NB4 (cell line): ENCODE results near the gene KRT14.

Experiments used
- DNase-seq: peaks from one replicate; pipeline ENCODE4 v3.0.0; 2010; ENCODE audit warnings: low read depth
- H3K4me3 ChIP-seq: one replicate; pipeline ENCODE4 v1.5.1; 2011; ENCODE audit warnings: mild to moderate bottlenecking, low read depth, low read length, moderate library complexity
- CTCF ChIP-seq: IDR thresholded peaks from one replicate; pipeline ENCODE4 v1.5.1; 2012; ENCODE audit warnings: low read depth, low read length
- MAX ChIP-seq: IDR thresholded peaks from 2 replicates; pipeline ENCODE4 v1.6.1; 2011; ENCODE audit warnings: low read depth, low read length
- MYC ChIP-seq: IDR thresholded peaks from 2 replicates; pipeline ENCODE4 v1.6.1; 2011; ENCODE audit warnings: low read depth, low read length
- POLR2A ChIP-seq: IDR thresholded peaks from 2 replicates; pipeline ENCODE4 v1.6.1; 2011; ENCODE audit warnings: mild to moderate bottlenecking; ENCODE audit not compliant: insufficient read length; ENCODE audit errors: extremely low read depth

The KRT14 gene

GRCh38 chr17:41571561-41572434 is 14.9 kb downstream of the KRT14 start, which contains the start of gene KRT9:
Gene KRT9, minus strand, starts transcription at chr17:41572059. Its CDS starts 67 bp downstream, at chr17:41571992.
- no peak for TF ChIP-seq CTCF
- no peak for TF ChIP-seq POLR2A
- no peak for TF ChIP-seq MAX
- TF ChIP-seq MYC, result no peak
- no peak within 1 kb of the TSS for H3K4me3 ChIP-seq
- no peak for DNase-seq

GRCh38 chr17:41567317-41567716 is 19.4 kb downstream of the KRT14 start:
- TF ChIP-seq MYC, result no peak
- no peak for TF ChIP-seq CTCF
- TF ChIP-seq POLR2A, result no peak
- TF ChIP-seq MAX, result no peak
- DNase-seq, result no peak

GRCh38 chr17:41565338-41565737 is 21.4 kb downstream of the KRT14 start:
- no peak for TF ChIP-seq CTCF
- H3K4me3 ChIP-seq, result no peak overlapping the region
- no peak for DNase-seq

More at GRCh38 chr17:41567317-41567716, 19.4 kb downstream of the KRT14 start:
- H3K4me3 ChIP-seq, result no peak overlapping the region

- no peak for DNase-seq
- TF ChIP-seq CTCF, result no peak
- TF ChIP-seq POLR2A, result no peak
- TF ChIP-seq MYC, result no peak
- no peak for TF ChIP-seq MAX
- H3K4me3 ChIP-seq, result no peak overlapping the region
Measured at GRCh38 chr17:41563607-41564170, 23.0 kb downstream of the KRT14 start.

- no peak overlapping the region for H3K4me3 ChIP-seq
- no peak for DNase-seq
- TF ChIP-seq POLR2A (no peak), MYC (no peak), CTCF (no peak)
Measured at GRCh38 chr17:41561554-41561953, 25.1 kb downstream of the KRT14 start.

GRCh38 chr17:41559548-41559947 is 27.1 kb downstream of the KRT14 start:
- DNase-seq, result no peak
- TF ChIP-seq MYC, result no peak
- no peak for TF ChIP-seq MAX
- no peak for TF ChIP-seq CTCF
- TF ChIP-seq POLR2A, result no peak
- H3K4me3 ChIP-seq, result no peak overlapping the region
